CD14-positive monocyte (primary cell): ENCODE results near the gene AKTIP. TPM values are rescaled to one million over a fixed set of nuclear protein-coding genes. Genes with fewer than 3 reads are reported as not detected.
"Not testable (repeated sequence)": the region's sequence is repeated elsewhere in the genome, so short reads cannot be mapped to it uniquely, and the experiment has no call there.

Experiments used
- DNase-seq, 3 donors: peaks; one replicate each; pipeline ENCODE4 v3.0.0-alpha.2; 2011 to 2022
- H2AFZ ChIP-seq: 2 replicates; pipeline ENCODE4 v1.6.0; 2012; ENCODE audit warnings: mild to moderate bottlenecking, low read depth, low read length, inconsistent platforms; ENCODE audit not compliant: insufficient read depth, poor library complexity, severe bottlenecking
- H3K27ac ChIP-seq, 2 donors: 1 replicate in 1 of 2; 2 replicates in 1 of 2; pipeline ENCODE4 v1.5.1; 2012 to 2013; ENCODE audit warnings: low read length in 2 of 2, control low read depth in 1 of 2, inconsistent platforms in 1 of 2, low read depth in 1 of 2, mild to moderate bottlenecking in 1 of 2
- H3K27me3 ChIP-seq, 2 donors: one replicate each; pipeline versions ENCODE4 v1.6.0 to v1.6.1; 2011 to 2013; ENCODE audit warnings: low read length in 2 of 2; ENCODE audit not compliant: control insufficient read depth in 2 of 2, insufficient read depth in 2 of 2
- H3K36me3 ChIP-seq, 2 donors: replicated peaks in 1 of 2; 1 replicate in 1 of 2; 2 replicates in 1 of 2; pipeline versions ENCODE4 v1.5.1 to v1.6.1; 2012 to 2013; ENCODE audit warnings: low read length in 2 of 2, control low read depth in 1 of 2, inconsistent platforms in 1 of 2, mild to moderate bottlenecking in 1 of 2; ENCODE audit not compliant: insufficient read depth in 2 of 2, control insufficient read depth in 1 of 2
- H3K4me1 ChIP-seq, 2 donors: 1 replicate in 1 of 2; 2 replicates in 1 of 2; pipeline versions ENCODE4 v1.5.1 to v1.6.1; 2012 to 2013; ENCODE audit warnings: low read length in 2 of 2, control low read depth in 1 of 2, inconsistent platforms in 1 of 2, mild to moderate bottlenecking in 1 of 2, moderate library complexity in 1 of 2; ENCODE audit not compliant: insufficient read depth in 2 of 2, control insufficient read depth in 1 of 2
- H3K4me2 ChIP-seq: replicated peaks from 2 replicates; pipeline ENCODE3; 2012; ENCODE audit warnings: low read length, moderate library complexity, mild to moderate bottlenecking; ENCODE audit not compliant: poor library complexity, severe bottlenecking; ENCODE audit errors: extremely low read depth
- H3K4me3 ChIP-seq, 3 experiments: fragments of 200-600 bp in 1 of 3; sonication (generic) in 1 of 3; replicated peaks in 1 of 3; 1 replicate in 2 of 3; 2 replicates in 1 of 3; pipeline ENCODE4 v1.5.1; 2011 to 2013; ENCODE audit warnings: low read length in 3 of 3, mild to moderate bottlenecking in 3 of 3, control low read depth in 2 of 3, low read depth in 2 of 3, inconsistent platforms in 1 of 3, moderate library complexity in 1 of 3
- H3K79me2 ChIP-seq: 2 replicates; pipeline ENCODE4 v1.6.0; 2012; ENCODE audit warnings: mild to moderate bottlenecking, control low read depth, inconsistent platforms, low read length, moderate library complexity; ENCODE audit not compliant: insufficient read depth
- H3K9ac ChIP-seq: 2 replicates; pipeline ENCODE4 v1.6.0; 2017; ENCODE audit warnings: low read length, mild to moderate bottlenecking; ENCODE audit not compliant: insufficient read depth, poor library complexity, severe bottlenecking
- H3K9me3 ChIP-seq, 2 donors: replicated peaks in 1 of 2; 1 replicate in 1 of 2; 2 replicates in 1 of 2; pipeline versions ENCODE4 v1.5.1 to v1.6.1; 2012 to 2013; ENCODE audit warnings: low read length in 2 of 2, control low read depth in 1 of 2; ENCODE audit not compliant: control insufficient read depth in 1 of 2, insufficient read depth in 1 of 2
- H4K20me1 ChIP-seq: 2 replicates; pipeline ENCODE4 v1.6.0; 2012; ENCODE audit warnings: mild to moderate bottlenecking, low read length, control low read depth, moderate library complexity; ENCODE audit not compliant: insufficient read depth
- H3K27ac Mint-ChIP-seq, 7 donors: one replicate each; pipeline ENCODE4 v1.8.0; 2020; ENCODE audit warnings: mild to moderate bottlenecking in 7 of 7, mixed read lengths in 7 of 7, moderate library complexity in 6 of 7, inconsistent platforms in 2 of 7
- H3K27me3 Mint-ChIP-seq, 3 donors: one replicate each; pipeline ENCODE4 v1.8.0; 2021 to 2022; ENCODE audit warnings: low read depth in 3 of 3, mild to moderate bottlenecking in 3 of 3, mixed read lengths in 3 of 3, moderate library complexity in 3 of 3, inconsistent platforms in 1 of 3
- H3K36me3 Mint-ChIP-seq, 2 donors: one replicate each; pipeline ENCODE4 v1.8.0; 2020; ENCODE audit warnings: mixed read lengths in 2 of 2, inconsistent platforms in 1 of 2, mild to moderate bottlenecking in 1 of 2
- H3K4me1 Mint-ChIP-seq: one replicate; pipeline ENCODE4 v1.8.0; 2020; ENCODE audit warnings: mild to moderate bottlenecking, mixed read lengths
- H3K4me3 Mint-ChIP-seq, 2 donors: one replicate each; pipeline ENCODE4 v1.8.0; 2020; ENCODE audit warnings: mild to moderate bottlenecking in 2 of 2, mixed read lengths in 2 of 2, moderate library complexity in 1 of 2
- H3K9me3 Mint-ChIP-seq, 7 donors: one replicate each; pipeline ENCODE4 v1.8.0; 2020 to 2022; ENCODE audit warnings: mixed read lengths in 7 of 7, mild to moderate bottlenecking in 6 of 7, moderate library complexity in 6 of 7, inconsistent platforms in 2 of 7
- WGBS: methylation state at CpG from one replicate; pipeline ENCODE4 v1.1.5; 2013; ENCODE audit warnings: missing lambda C conversion rate; ENCODE audit not compliant: insufficient coverage; 5-methylcytosine and 5-hydroxymethylcytosine counted together
- intact Hi-C, 2 donors: fragments of 100-400 bp; cut with micrococcal nuclease; formaldehyde crosslinking; loops; one replicate each; pipeline versions ENCODE4 v1.15.0 to v1.15.1; 2023
- polyA plus RNA-seq, 3 donors: library from polyadenylated mRNA; depleted of rRNA in 1 of 3; unstranded in 2 of 3; stranded (reverse) in 1 of 3; fragments of 300-500 nt in 2 of 3; fragments of >200 nt in 1 of 3; fragmentation: Illumina TruSeq in 2 of 3; gene quantifications; 1 replicate in 2 of 3; 2 replicates in 1 of 3; pipeline ENCODE4 v1.2.3, GENCODE V29; 2012 to 2021
- TF ChIP-seq, protein P1 (sequence below): fragments of 200-600 bp; IDR thresholded peaks from one replicate; pipeline ENCODE4 v1.8.0; 2022; ENCODE audit warnings: antibody characterized with exemption, mild to moderate bottlenecking

The AKTIP gene
- polyA plus RNA-seq, 3 donors = 5.8 to 9.9 (median 8.7) TPM

DNA sequence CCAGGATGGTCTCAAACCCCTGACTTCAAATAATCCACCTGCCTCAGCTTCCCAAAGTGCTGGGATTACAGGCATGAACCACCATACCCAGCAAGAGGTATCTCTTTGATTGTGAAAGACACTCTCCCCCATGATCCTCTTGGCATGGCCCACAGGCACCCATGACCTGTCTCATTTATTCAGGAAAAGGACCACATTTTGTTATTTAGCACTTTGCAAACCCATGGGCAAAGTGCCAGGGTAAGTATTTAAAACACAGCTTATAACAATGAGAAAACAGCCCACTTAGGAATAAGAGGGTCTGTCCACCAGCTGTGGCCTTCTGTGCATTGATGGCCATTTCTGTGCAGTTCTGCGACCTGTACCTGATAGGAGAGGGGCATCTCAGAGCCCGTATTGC, 12.8 kb upstream of the AKTIP start:
- no peak overlapping the region for H3K27ac Mint-ChIP-seq
- no peak overlapping the region for H3K27ac ChIP-seq

DNA sequence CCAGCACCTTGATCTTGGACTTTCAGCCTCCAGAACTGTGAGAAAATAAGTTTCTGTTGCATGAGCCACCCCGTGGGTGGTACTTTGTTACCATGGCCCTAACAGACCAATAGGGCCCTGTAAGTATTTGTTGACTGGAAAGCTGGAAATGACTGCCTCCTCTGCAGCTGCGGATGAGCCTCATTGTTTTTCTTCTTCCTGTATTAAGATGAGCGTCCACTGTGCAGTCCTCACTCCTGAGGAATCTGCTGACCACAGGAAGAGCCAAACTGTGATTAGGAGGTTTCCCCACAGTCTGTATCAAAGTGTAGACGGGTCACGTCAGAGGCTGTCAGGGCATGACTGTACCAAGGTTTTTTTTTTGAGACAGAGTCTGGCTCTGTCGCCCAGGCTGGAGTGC, 12.2 kb upstream of the AKTIP start:
- Histone ChIP-seq H3K27ac (no peak overlapping the region), H2AFZ (no peak overlapping the region), H3K4me2 (no peak overlapping the region), H3K4me1 (peaks cover 20 to 23% of the 10 kb centered on the region in 2 donors), H3K27me3 (peaks cover 2 to 13% of the 10 kb centered on the region in 2 donors), H3K36me3 (no peaks in the 10 kb centered on the region), H3K4me3 (no peak overlapping the region), H3K79me2 (no peaks in the 10 kb centered on the region), H4K20me1 (no peaks in the 10 kb centered on the region), H3K9me3 (no peaks in the 10 kb centered on the region), H3K9ac (no peak overlapping the region)
- Mint-ChIP-seq H3K4me1 (peaks cover 28% of the 10 kb centered on the region), H3K27me3 (peaks cover 19 to 49% (median 36%) of the 10 kb centered on the region in 3 donors), H3K9me3 (peaks cover 0 to 22% (median 17%) of the 10 kb centered on the region in 7 donors), H3K27ac (no peak overlapping the region), H3K36me3 (no peaks in the 10 kb centered on the region), H3K4me3 (no peak overlapping the region)
- TF ChIP-seq, protein P1, sequence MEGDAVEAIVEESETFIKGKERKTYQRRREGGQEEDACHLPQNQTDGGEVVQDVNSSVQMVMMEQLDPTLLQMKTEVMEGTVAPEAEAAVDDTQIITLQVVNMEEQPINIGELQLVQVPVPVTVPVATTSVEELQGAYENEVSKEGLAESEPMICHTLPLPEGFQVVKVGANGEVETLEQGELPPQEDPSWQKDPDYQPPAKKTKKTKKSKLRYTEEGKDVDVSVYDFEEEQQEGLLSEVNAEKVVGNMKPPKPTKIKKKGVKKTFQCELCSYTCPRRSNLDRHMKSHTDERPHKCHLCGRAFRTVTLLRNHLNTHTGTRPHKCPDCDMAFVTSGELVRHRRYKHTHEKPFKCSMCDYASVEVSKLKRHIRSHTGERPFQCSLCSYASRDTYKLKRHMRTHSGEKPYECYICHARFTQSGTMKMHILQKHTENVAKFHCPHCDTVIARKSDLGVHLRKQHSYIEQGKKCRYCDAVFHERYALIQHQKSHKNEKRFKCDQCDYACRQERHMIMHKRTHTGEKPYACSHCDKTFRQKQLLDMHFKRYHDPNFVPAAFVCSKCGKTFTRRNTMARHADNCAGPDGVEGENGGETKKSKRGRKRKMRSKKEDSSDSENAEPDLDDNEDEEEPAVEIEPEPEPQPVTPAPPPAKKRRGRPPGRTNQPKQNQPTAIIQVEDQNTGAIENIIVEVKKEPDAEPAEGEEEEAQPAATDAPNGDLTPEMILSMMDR = no peak
- DNase-seq = no peak
- WGBS = 96% methylated on average over 6 of the region's 6 CpGs
- intact Hi-C loops = no loop called here

More for the DNA sequence above, 12.8 kb upstream of the AKTIP start:
- WGBS = 93% methylated on average over 2 of the region's 2 CpGs
- H3K4me1 Mint-ChIP-seq = peaks cover 26% of the 10 kb centered on the region
- Histone ChIP-seq H4K20me1 (no peaks in the 10 kb centered on the region), H3K27me3 (peaks cover 2 to 13% of the 10 kb centered on the region in 2 donors), H3K36me3 (no peaks in the 10 kb centered on the region), H3K4me1 (peaks cover 20 to 21% of the 10 kb centered on the region in 2 donors), H3K9me3 (no peaks in the 10 kb centered on the region), H3K9ac (no peak overlapping the region), H3K4me2 (no peak overlapping the region), H3K79me2 (no peaks in the 10 kb centered on the region), H3K4me3 (no peak overlapping the region), H2AFZ (no peak overlapping the region)
- H3K9me3 Mint-ChIP-seq = peaks cover 0 to 22% (median 17%) of the 10 kb centered on the region in 7 donors
- H3K4me3 Mint-ChIP-seq = no peak overlapping the region
- intact Hi-C loops = no loop called here
- TF ChIP-seq, protein P1 = no peak
- H3K36me3 Mint-ChIP-seq = no peaks in the 10 kb centered on the region
- DNase-seq = no peak
- peaks cover 22 to 47% (median 40%) of the 10 kb centered on the region in 3 donors for H3K27me3 Mint-ChIP-seq

DNA sequence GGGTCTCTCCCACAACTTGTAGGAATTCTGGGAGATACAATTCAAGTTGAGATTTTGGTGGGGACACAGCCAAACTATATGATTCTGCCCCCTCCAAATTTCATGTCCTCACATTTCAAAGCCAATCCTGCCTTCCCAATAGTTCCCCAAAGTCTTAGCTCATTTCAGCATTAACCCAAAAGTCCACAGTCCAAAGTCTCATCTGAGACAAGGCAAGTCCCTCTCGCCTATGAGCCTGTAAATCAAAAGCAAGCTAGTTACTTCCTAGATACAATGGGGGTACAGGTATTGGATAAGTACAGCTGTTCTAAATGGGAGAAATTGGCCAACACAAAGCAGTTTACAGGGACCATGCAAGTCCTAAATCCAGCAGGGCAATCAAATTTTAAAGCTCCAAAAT, 9.8 kb upstream of the AKTIP start:
- H3K36me3 Mint-ChIP-seq, H3K9ac ChIP-seq, H3K9me3 ChIP-seq, H3K4me3 ChIP-seq, intact Hi-C loops, H3K27ac Mint-ChIP-seq, H3K36me3 ChIP-seq, H3K79me2 ChIP-seq, DNase-seq, H3K4me3 Mint-ChIP-seq, H3K4me2 ChIP-seq, H2AFZ ChIP-seq, H4K20me1 ChIP-seq, H3K27ac ChIP-seq: not testable (repeated sequence)
- Mint-ChIP-seq H3K27me3 (peaks cover 18 to 39% (median 28%) of the 10 kb centered on the region in 3 donors), H3K4me1 (peaks cover 12% of the 10 kb centered on the region), H3K9me3 (peaks cover 0 to 22% (median 15%) of the 10 kb centered on the region in 7 donors)
- Histone ChIP-seq H3K27me3 (peaks cover 2 to 11% of the 10 kb centered on the region in 2 donors), H3K4me1 (peaks cover 3 to 11% of the 10 kb centered on the region in 2 donors)
- WGBS = no CpG with 5 or more reads among the region's 1 CpG
